ENCODE measurements around the gene GOLGA6L24.
"Not testable (repeated sequence)": the region's sequence is repeated elsewhere in the genome, so short reads cannot be mapped to it uniquely, and the experiment has no call there.

The GOLGA6L24 gene

GRCh38 chr15:28357984-28358383 is at the start of gene GOLGA6L24:
GOLGA6L24 (minus strand) TSS chr15:28358084; CDS start chr15:28358023, 61 bp downstream.
- not testable (repeated sequence) for H3K9me3 ChIP-seq (ENCODE audit: control insufficient read depth in 1 of 2, low read length in 2 of 2); H3K36me3 ChIP-seq (ENCODE audit: control insufficient read depth in 1 of 2, insufficient read depth in 2 of 2, low read length in 2 of 2); H3K4me3 ChIP-seq (ENCODE audit: low read depth in 1 of 2, low read length in 2 of 2); H3K27ac ChIP-seq (ENCODE audit: low read length); H3K4me1 ChIP-seq (ENCODE audit: control insufficient read depth in 1 of 2, insufficient read depth in 2 of 2, low read length in 2 of 2); H3K27me3 ChIP-seq (ENCODE audit: low read depth, low read length)

- not testable (repeated sequence) for H3K27me3 ChIP-seq (ENCODE audit: low read depth, low read length); H3K27ac ChIP-seq (ENCODE audit: low read length); H3K4me3 ChIP-seq (ENCODE audit: low read depth in 1 of 2, low read length in 2 of 2); H3K9me3 ChIP-seq (ENCODE audit: control insufficient read depth in 1 of 2, low read length in 2 of 2); H3K4me1 ChIP-seq (ENCODE audit: control insufficient read depth in 1 of 2, insufficient read depth in 2 of 2, low read length in 2 of 2); H3K36me3 ChIP-seq (ENCODE audit: control insufficient read depth in 1 of 2, insufficient read depth in 2 of 2, low read length in 2 of 2)
Measured at GRCh38 chr15:28402774-28403435, 45.0 kb upstream of the GOLGA6L24 start.

- not testable (repeated sequence) for H3K4me3 ChIP-seq (ENCODE audit: low read depth in 1 of 2, low read length in 2 of 2); H3K36me3 ChIP-seq (ENCODE audit: control insufficient read depth in 1 of 2, insufficient read depth in 2 of 2, low read length in 2 of 2); H3K9me3 ChIP-seq (ENCODE audit: control insufficient read depth in 1 of 2, low read length in 2 of 2); H3K4me1 ChIP-seq (ENCODE audit: control insufficient read depth in 1 of 2, insufficient read depth in 2 of 2, low read length in 2 of 2); H3K27ac ChIP-seq (ENCODE audit: low read length); H3K27me3 ChIP-seq (ENCODE audit: low read depth, low read length)
Measured at GRCh38 chr15:28396022-28396421, 38.1 kb upstream of the GOLGA6L24 start.

GRCh38 chr15:28380053-28380452 is 22.2 kb upstream of the GOLGA6L24 start:
- H3K4me3 ChIP-seq (ENCODE audit: low read depth in 1 of 2, low read length in 2 of 2); H3K27ac ChIP-seq (ENCODE audit: low read length); H3K9me3 ChIP-seq (ENCODE audit: control insufficient read depth in 1 of 2, low read length in 2 of 2); H3K36me3 ChIP-seq (ENCODE audit: control insufficient read depth in 1 of 2, insufficient read depth in 2 of 2, low read length in 2 of 2); H3K4me1 ChIP-seq (ENCODE audit: control insufficient read depth in 1 of 2, insufficient read depth in 2 of 2, low read length in 2 of 2); H3K27me3 ChIP-seq (ENCODE audit: low read depth, low read length): not testable (repeated sequence)

- not testable (repeated sequence) for H3K36me3 ChIP-seq (ENCODE audit: control insufficient read depth in 1 of 2, insufficient read depth in 2 of 2, low read length in 2 of 2); H3K27ac ChIP-seq (ENCODE audit: low read length); H3K9me3 ChIP-seq (ENCODE audit: control insufficient read depth in 1 of 2, low read length in 2 of 2); H3K4me1 ChIP-seq (ENCODE audit: control insufficient read depth in 1 of 2, insufficient read depth in 2 of 2, low read length in 2 of 2); H3K4me3 ChIP-seq (ENCODE audit: low read depth in 1 of 2, low read length in 2 of 2); H3K27me3 ChIP-seq (ENCODE audit: low read depth, low read length)
Measured at GRCh38 chr15:28378364-28378763, 20.5 kb upstream of the GOLGA6L24 start, which contains the start of gene GOLGA8F. GOLGA8F (plus strand) TSS chr15:28378664; CDS start chr15:28378762, 98 bp downstream.

- not testable (repeated sequence) for H3K9me3 ChIP-seq (ENCODE audit: control insufficient read depth in 1 of 2, low read length in 2 of 2); H3K27me3 ChIP-seq (ENCODE audit: low read depth, low read length); H3K27ac ChIP-seq (ENCODE audit: low read length); H3K4me1 ChIP-seq (ENCODE audit: control insufficient read depth in 1 of 2, insufficient read depth in 2 of 2, low read length in 2 of 2); H3K4me3 ChIP-seq (ENCODE audit: low read depth in 1 of 2, low read length in 2 of 2); H3K36me3 ChIP-seq (ENCODE audit: control insufficient read depth in 1 of 2, insufficient read depth in 2 of 2, low read length in 2 of 2)
Measured at GRCh38 chr15:28365502-28365901, 7.6 kb upstream of the GOLGA6L24 start.

GRCh38 chr15:28322129-28322588 is 35.7 kb downstream of the GOLGA6L24 start, which contains the start of gene HERC2:
HERC2 (minus strand) TSS chr15:28322179; CDS start chr15:28321433, 746 bp downstream.
- not testable (repeated sequence) for H3K27me3 ChIP-seq (ENCODE audit: low read depth, low read length); H3K9me3 ChIP-seq (ENCODE audit: control insufficient read depth in 1 of 2, low read length in 2 of 2); H3K27ac ChIP-seq (ENCODE audit: low read length)

GRCh38 chr15:28321358-28322078 is 36.4 kb downstream of the GOLGA6L24 start:
- not testable (repeated sequence) for H3K27ac ChIP-seq (ENCODE audit: low read length); H3K27me3 ChIP-seq (ENCODE audit: low read depth, low read length); H3K9me3 ChIP-seq (ENCODE audit: control insufficient read depth in 1 of 2, low read length in 2 of 2); H3K4me3 ChIP-seq (ENCODE audit: low read depth in 1 of 2, low read length in 2 of 2); H3K36me3 ChIP-seq (ENCODE audit: control insufficient read depth in 1 of 2, insufficient read depth in 2 of 2, low read length in 2 of 2); H3K4me1 ChIP-seq (ENCODE audit: control insufficient read depth in 1 of 2, insufficient read depth in 2 of 2, low read length in 2 of 2)

More at GRCh38 chr15:28322129-28322588, 35.7 kb downstream of the GOLGA6L24 start, which contains the start of gene HERC2:
- H3K36me3 ChIP-seq (ENCODE audit: control insufficient read depth in 1 of 2, insufficient read depth in 2 of 2, low read length in 2 of 2); H3K4me1 ChIP-seq (ENCODE audit: control insufficient read depth in 1 of 2, insufficient read depth in 2 of 2, low read length in 2 of 2); H3K4me3 ChIP-seq (ENCODE audit: low read depth in 1 of 2, low read length in 2 of 2): not testable (repeated sequence)

- H3K4me3 ChIP-seq (ENCODE audit: low read depth in 1 of 2, low read length in 2 of 2); H3K9me3 ChIP-seq (ENCODE audit: control insufficient read depth in 1 of 2, low read length in 2 of 2); H3K27me3 ChIP-seq (ENCODE audit: low read depth, low read length); H3K36me3 ChIP-seq (ENCODE audit: control insufficient read depth in 1 of 2, insufficient read depth in 2 of 2, low read length in 2 of 2); H3K27ac ChIP-seq (ENCODE audit: low read length); H3K4me1 ChIP-seq (ENCODE audit: control insufficient read depth in 1 of 2, insufficient read depth in 2 of 2, low read length in 2 of 2): not testable (repeated sequence)
Measured at GRCh38 chr15:28319725-28320124, 38.2 kb downstream of the GOLGA6L24 start.

- H3K27me3 ChIP-seq (ENCODE audit: low read depth, low read length); H3K4me3 ChIP-seq (ENCODE audit: low read depth in 1 of 2, low read length in 2 of 2); H3K36me3 ChIP-seq (ENCODE audit: control insufficient read depth in 1 of 2, insufficient read depth in 2 of 2, low read length in 2 of 2); H3K9me3 ChIP-seq (ENCODE audit: control insufficient read depth in 1 of 2, low read length in 2 of 2); H3K4me1 ChIP-seq (ENCODE audit: control insufficient read depth in 1 of 2, insufficient read depth in 2 of 2, low read length in 2 of 2); H3K27ac ChIP-seq (ENCODE audit: low read length): not testable (repeated sequence)
Measured at GRCh38 chr15:28318828-28319227, 39.1 kb downstream of the GOLGA6L24 start.

GRCh38 chr15:28318122-28318521 is 39.8 kb downstream of the GOLGA6L24 start:
- not testable (repeated sequence) for H3K27ac ChIP-seq (ENCODE audit: low read length); H3K9me3 ChIP-seq (ENCODE audit: control insufficient read depth in 1 of 2, low read length in 2 of 2); H3K36me3 ChIP-seq (ENCODE audit: control insufficient read depth in 1 of 2, insufficient read depth in 2 of 2, low read length in 2 of 2); H3K4me1 ChIP-seq (ENCODE audit: control insufficient read depth in 1 of 2, insufficient read depth in 2 of 2, low read length in 2 of 2); H3K27me3 ChIP-seq (ENCODE audit: low read depth, low read length); H3K4me3 ChIP-seq (ENCODE audit: low read depth in 1 of 2, low read length in 2 of 2)

GRCh38 chr15:28316958-28317357 is 40.9 kb downstream of the GOLGA6L24 start:
- not testable (repeated sequence) for H3K27ac ChIP-seq (ENCODE audit: low read length); H3K4me1 ChIP-seq (ENCODE audit: control insufficient read depth in 1 of 2, insufficient read depth in 2 of 2, low read length in 2 of 2); H3K36me3 ChIP-seq (ENCODE audit: control insufficient read depth in 1 of 2, insufficient read depth in 2 of 2, low read length in 2 of 2); H3K4me3 ChIP-seq (ENCODE audit: low read depth in 1 of 2, low read length in 2 of 2); H3K9me3 ChIP-seq (ENCODE audit: control insufficient read depth in 1 of 2, low read length in 2 of 2); H3K27me3 ChIP-seq (ENCODE audit: low read depth, low read length)

Data from muscle layer of duodenum (tissue), 2 donors.